B cell (primary cell): ENCODE data around the gene CRHR2.

ENCODE experiments used
- EZH2 ChIP-seq: IDR thresholded peaks from 2 replicates; pipeline ENCODE4 v1.6.1; 2012; ENCODE audit warnings: borderline replicate concordance, low read depth, mild to moderate bottlenecking, moderate library complexity, low read length; ENCODE audit not compliant: insufficient read depth, poor library complexity, severe bottlenecking
- TF ChIP-seq, protein P1 (sequence below): fragments of 200-600 bp; IDR thresholded peaks from one replicate; pipeline ENCODE4 v1.8.0; 2022; ENCODE audit warnings: antibody characterized with exemption, mild to moderate bottlenecking

DNA sequence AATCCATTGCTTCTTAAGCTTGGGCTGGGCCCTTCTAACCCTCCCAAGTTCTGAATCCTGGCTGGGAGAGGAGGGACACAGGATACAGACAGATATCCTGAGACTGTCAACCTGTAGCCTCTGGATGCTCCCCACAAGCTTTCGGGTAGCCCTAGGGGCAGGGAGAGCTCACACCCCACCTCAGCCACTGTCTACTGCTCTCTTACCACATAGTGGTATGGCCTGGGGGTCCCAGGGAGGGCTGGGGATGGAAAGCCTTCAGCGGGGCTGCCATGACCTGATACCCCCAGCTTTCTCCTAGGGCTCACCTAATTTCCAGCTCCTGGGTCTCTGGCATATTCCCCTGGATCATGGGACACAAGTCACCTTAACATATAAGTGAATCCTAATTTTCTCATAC lies 25.1 kb downstream of the CRHR2 start:
- TF ChIP-seq, protein P1, sequence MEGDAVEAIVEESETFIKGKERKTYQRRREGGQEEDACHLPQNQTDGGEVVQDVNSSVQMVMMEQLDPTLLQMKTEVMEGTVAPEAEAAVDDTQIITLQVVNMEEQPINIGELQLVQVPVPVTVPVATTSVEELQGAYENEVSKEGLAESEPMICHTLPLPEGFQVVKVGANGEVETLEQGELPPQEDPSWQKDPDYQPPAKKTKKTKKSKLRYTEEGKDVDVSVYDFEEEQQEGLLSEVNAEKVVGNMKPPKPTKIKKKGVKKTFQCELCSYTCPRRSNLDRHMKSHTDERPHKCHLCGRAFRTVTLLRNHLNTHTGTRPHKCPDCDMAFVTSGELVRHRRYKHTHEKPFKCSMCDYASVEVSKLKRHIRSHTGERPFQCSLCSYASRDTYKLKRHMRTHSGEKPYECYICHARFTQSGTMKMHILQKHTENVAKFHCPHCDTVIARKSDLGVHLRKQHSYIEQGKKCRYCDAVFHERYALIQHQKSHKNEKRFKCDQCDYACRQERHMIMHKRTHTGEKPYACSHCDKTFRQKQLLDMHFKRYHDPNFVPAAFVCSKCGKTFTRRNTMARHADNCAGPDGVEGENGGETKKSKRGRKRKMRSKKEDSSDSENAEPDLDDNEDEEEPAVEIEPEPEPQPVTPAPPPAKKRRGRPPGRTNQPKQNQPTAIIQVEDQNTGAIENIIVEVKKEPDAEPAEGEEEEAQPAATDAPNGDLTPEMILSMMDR, result no peak
- TF ChIP-seq EZH2, result no peak
